NCI-H82 treated with DMSO at 0.1 percent for 48 hours (cell line): Measurements from ENCODE around the gene DNAJB6.

Experiments
- DNase-seq: peaks from one replicate; lab custom pipeline; 2025; ENCODE audit not compliant: unreplicated experiment; lab: John Stamatoyannopoulos, UW

DNAJB6 gene

GRCh38 chr7:157462419-157462771 lies 125.6 kb downstream of the DNAJB6 start:
- no peak for DNase-seq

- no peak for DNase-seq
Measured at GRCh38 chr7:157462840-157463239, 126.0 kb downstream of the DNAJB6 start.

- DNase-seq: no peak
Measured at GRCh38 chr7:157463245-157463644, 126.4 kb downstream of the DNAJB6 start.

GRCh38 chr7:157464111-157464970 lies 127.5 kb downstream of the DNAJB6 start:
- no peak for DNase-seq

GRCh38 chr7:157464971-157465886 lies 128.4 kb downstream of the DNAJB6 start:
- no peak for DNase-seq

- DNase-seq: no peak
Measured at GRCh38 chr7:157465891-157466866, 129.4 kb downstream of the DNAJB6 start.

GRCh38 chr7:157466867-157467261 lies 130.1 kb downstream of the DNAJB6 start:
- no peak for DNase-seq
